Neural crest cell (in vitro differentiated cells): Measurements from ENCODE around the gene CRK. TPM values are rescaled to one million over a fixed set of nuclear protein-coding genes. Genes with fewer than 3 reads are reported as not detected.
"Not testable (repeated sequence)": the region's sequence is repeated elsewhere in the genome, so short reads cannot be mapped to it uniquely, and the experiment has no call there.

Source experiments
- DNase-seq: peaks from one replicate; pipeline ENCODE4 v3.0.0; 2021; ENCODE audit warnings: low read depth, mixed read lengths, low spot score
- H3K27ac Mint-ChIP-seq: one replicate; pipeline ENCODE4 v1.8.0; 2021; ENCODE audit warnings: mild to moderate bottlenecking, mixed read lengths; ENCODE audit not compliant: unreplicated experiment
- H3K27me3 Mint-ChIP-seq: 2 replicates; pipeline ENCODE4 v1.8.0; 2021; ENCODE audit warnings: low read depth, mild to moderate bottlenecking, mixed read lengths
- H3K36me3 Mint-ChIP-seq: 2 replicates; pipeline ENCODE4 v1.8.0; 2021; ENCODE audit warnings: low read depth, mild to moderate bottlenecking, mixed read lengths
- H3K4me1 Mint-ChIP-seq: 2 replicates; pipeline ENCODE4 v1.8.0; 2021; ENCODE audit warnings: mixed read lengths
- H3K4me3 Mint-ChIP-seq: one replicate; pipeline ENCODE4 v1.8.0; 2021; ENCODE audit warnings: mild to moderate bottlenecking, mixed read lengths
- H3K9me3 Mint-ChIP-seq: 2 replicates; pipeline ENCODE4 v1.8.0; 2021; ENCODE audit warnings: mixed read lengths
- total RNA-seq: library from RNA; stranded (reverse); gene quantifications from 2 replicates; pipeline ENCODE4 v1.2.1, GENCODE V29; 2021
- TF ChIP-seq, protein P1 (sequence below): fragments of 200-600 bp; sonication (generic); conservative IDR thresholded peaks from 2 replicates; pipeline ENCODE4 v1.5.0; 2021; ENCODE audit warnings: antibody characterized with exemption, mild to moderate bottlenecking

CRK gene
- total RNA-seq, 1 donor from 2014 or later: 58.5 TPM

DNA sequence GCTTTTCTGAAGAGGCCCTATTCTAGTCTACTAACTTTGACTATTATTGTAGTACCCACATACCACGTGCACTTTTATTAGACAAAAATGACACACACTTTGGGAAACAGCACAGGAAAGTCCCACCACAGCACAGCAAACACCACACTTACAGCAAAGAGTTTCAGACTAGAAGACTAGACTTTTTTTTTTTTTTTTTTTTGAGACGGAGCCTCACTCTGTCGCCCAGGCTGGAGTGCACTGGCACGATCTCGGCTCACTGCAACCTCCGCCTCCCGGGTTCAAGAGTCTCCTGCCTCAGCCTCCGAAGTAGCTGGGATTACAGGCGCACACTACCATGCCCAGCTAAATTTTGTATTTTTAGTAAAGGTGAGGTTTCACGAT, 76.1 kb downstream of the CRK start:
- TF ChIP-seq, protein P1, sequence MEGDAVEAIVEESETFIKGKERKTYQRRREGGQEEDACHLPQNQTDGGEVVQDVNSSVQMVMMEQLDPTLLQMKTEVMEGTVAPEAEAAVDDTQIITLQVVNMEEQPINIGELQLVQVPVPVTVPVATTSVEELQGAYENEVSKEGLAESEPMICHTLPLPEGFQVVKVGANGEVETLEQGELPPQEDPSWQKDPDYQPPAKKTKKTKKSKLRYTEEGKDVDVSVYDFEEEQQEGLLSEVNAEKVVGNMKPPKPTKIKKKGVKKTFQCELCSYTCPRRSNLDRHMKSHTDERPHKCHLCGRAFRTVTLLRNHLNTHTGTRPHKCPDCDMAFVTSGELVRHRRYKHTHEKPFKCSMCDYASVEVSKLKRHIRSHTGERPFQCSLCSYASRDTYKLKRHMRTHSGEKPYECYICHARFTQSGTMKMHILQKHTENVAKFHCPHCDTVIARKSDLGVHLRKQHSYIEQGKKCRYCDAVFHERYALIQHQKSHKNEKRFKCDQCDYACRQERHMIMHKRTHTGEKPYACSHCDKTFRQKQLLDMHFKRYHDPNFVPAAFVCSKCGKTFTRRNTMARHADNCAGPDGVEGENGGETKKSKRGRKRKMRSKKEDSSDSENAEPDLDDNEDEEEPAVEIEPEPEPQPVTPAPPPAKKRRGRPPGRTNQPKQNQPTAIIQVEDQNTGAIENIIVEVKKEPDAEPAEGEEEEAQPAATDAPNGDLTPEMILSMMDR: no peak
- Mint-ChIP-seq H3K4me3 (no peak overlapping the region), H3K27ac (no peak overlapping the region), H3K9me3 (no peaks in the 10 kb centered on the region), H3K27me3 (no peaks in the 10 kb centered on the region), H3K36me3 (peaks cover 2% of the 10 kb centered on the region), H3K4me1 (peaks cover 58% of the 10 kb centered on the region)
- DNase-seq: no peak

DNA sequence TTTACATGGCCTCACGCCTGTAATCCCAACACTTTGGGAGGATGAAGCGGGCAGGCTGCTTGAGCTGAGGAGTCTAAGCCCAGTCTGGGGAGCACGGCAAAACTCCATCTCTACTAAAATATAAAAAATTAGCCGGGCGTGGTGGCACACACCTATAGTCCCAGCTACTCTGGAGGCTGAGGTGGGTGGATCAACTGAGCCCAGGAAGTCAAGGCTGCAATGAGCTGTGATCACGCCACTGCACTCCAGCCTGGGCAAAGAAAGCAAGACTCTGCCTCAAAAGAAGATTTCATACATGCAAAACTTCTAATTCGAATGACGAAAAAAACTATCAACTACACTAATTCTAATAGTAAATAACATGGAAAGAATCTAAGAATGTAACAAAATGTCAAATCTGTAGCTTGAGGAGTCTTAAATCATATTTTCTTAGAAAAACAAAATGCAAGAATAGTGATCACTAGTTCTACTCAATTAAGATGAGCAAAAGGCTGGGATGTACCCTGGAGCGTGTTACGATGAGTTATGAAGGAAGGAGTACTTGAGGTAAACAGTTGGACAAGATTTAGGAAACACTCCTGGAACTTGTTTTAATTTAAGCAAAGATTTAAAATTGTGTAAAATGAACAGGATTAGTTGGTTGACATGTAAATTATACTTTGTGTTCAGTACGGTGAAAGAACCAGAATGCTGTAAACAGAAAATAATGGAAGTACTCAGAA, 76.7 kb downstream of the CRK start:
- Mint-ChIP-seq H3K27ac (no peak overlapping the region), H3K36me3 (peaks cover 4% of the 10 kb centered on the region), H3K9me3 (no peaks in the 10 kb centered on the region), H3K4me3 (peak overlapping the region; percentile 10), H3K27me3 (no peaks in the 10 kb centered on the region), H3K4me1 (peaks cover 63% of the 10 kb centered on the region)
- TF ChIP-seq, protein P1: no peak
- no peak for DNase-seq

DNA sequence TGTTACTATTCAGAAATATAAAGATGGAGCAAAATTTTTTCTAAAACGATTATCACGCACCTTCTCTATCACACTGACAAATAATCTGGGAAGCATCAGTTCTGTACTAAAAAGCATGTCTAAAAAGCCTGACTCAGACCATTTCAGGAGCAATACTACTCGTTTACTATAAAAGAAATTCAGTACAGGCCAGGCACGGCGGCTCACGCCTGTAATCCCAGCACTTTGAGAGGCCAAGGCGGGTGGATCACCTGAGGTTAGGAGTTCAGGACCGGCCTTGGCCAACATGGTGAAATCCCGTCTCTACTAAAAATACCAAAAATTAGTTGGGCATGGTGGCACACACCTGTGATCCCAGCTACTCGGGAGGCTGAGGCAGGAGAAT, 77.6 kb downstream of the CRK start:
- peaks cover 65% of the 10 kb centered on the region for H3K4me1 Mint-ChIP-seq
- H3K27me3 Mint-ChIP-seq, H3K27ac Mint-ChIP-seq, H3K36me3 Mint-ChIP-seq, H3K9me3 Mint-ChIP-seq, H3K4me3 Mint-ChIP-seq, DNase-seq: not testable (repeated sequence)

DNA sequence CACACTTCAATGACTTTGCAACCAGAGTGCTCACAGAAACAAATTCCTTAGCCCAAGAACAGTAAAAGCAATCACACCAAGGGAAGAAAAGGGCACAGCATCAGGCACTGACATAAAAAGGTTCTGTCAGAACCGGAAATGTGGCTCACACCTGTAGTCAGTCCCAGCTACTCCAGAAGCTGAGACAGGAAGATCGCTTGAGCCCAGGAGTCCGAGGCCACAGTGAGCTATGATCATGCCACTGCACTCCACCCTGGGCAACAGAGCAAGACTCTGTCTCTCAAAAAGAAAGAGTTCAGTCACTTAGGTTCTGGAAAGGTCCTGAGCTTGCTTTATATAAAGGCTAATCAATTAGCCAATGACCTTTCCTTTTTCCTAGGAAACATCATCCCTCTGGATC, 78.7 kb downstream of the CRK start:
- H3K36me3 Mint-ChIP-seq: peaks cover 7% of the 10 kb centered on the region
- no peak for DNase-seq
- H3K9me3 Mint-ChIP-seq: no peaks in the 10 kb centered on the region
- H3K27ac Mint-ChIP-seq: no peak overlapping the region
- TF ChIP-seq, protein P1: no peak
- H3K4me3 Mint-ChIP-seq: no peak overlapping the region
- H3K27me3 Mint-ChIP-seq: no peaks in the 10 kb centered on the region
- peaks cover 66% of the 10 kb centered on the region for H3K4me1 Mint-ChIP-seq

DNA sequence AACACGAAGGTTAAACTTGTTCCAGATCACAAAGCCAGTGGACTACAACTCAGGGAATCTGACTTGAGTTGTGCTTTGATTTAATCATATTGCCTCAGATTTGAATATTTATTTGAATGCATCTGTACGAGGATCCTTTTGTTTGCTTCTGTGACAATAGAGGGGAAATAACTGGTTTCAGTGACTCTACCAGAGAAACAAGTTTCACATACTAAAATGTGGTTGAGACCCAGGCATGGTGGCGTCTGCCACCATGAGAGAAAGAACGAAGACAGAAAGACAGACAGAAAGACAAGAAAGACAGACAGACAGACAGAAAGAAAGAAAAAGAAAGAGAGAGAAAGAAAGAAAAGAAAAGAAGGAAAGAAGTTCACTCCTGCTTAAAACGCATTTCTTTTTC, 80.0 kb downstream of the CRK start:
- peaks cover 10% of the 10 kb centered on the region for H3K36me3 Mint-ChIP-seq
- no peaks in the 10 kb centered on the region for H3K9me3 Mint-ChIP-seq
- TF ChIP-seq, protein P1: no peak
- H3K4me1 Mint-ChIP-seq: peaks cover 64% of the 10 kb centered on the region
- DNase-seq: no peak
- no peak overlapping the region for H3K4me3 Mint-ChIP-seq
- H3K27me3 Mint-ChIP-seq: no peaks in the 10 kb centered on the region
- no peak overlapping the region for H3K27ac Mint-ChIP-seq

DNA sequence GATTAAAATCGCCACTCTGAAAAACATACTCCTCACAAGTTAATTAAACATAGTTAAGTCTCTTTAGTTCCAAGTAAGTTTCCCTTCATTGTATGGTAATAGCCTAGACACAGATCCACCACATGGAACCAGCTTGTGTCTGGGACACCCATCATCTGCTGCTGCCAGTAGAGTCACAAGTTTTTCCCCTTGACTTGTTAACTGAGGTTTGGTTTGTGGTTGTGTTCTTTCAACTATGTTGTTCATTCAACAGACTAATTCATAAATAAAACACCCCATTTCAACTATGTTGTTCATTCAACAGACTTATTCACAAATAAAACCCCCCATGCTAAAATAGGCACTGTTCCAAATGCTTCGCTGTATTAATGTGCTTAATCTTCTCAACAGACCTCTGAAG, 80.4 kb downstream of the CRK start:
- Mint-ChIP-seq H3K4me3 (no peak overlapping the region), H3K27me3 (no peaks in the 10 kb centered on the region), H3K27ac (no peak overlapping the region), H3K4me1 (peaks cover 61% of the 10 kb centered on the region), H3K9me3 (no peaks in the 10 kb centered on the region), H3K36me3 (peaks cover 12% of the 10 kb centered on the region)
- DNase-seq: no peak
- TF ChIP-seq, protein P1: no peak
